A549 (cell line): ENCODE results near the gene LRRC75B.

Experiments used
- CEBPB ChIP-seq, 2 experiments: fragments of >200 bp in 1 of 2; sonication (Bioruptor Twin) in 1 of 2; formaldehyde crosslinking in 1 of 2; IDR thresholded peaks; 2 replicates each; pipeline ENCODE4 v1.6.1; 2012 to 2016
- CTCF ChIP-seq: fragments of >200 bp; sonication (Bioruptor Twin); formaldehyde crosslinking; IDR thresholded peaks from 3 replicates; pipeline ENCODE4 v1.5.1; 2016
- EHF ChIP-seq: fragments of 250-450 bp; sonication (Bioruptor Pico); IDR thresholded peaks from 2 replicates; pipeline ENCODE4 v1.5.0; 2020; ENCODE audit warnings: mild to moderate bottlenecking
- EP300 ChIP-seq, 2 experiments: fragments of >200 bp; sonication (Bioruptor Twin); formaldehyde crosslinking; IDR thresholded peaks; 2 replicates in 1 of 2; 3 replicates in 1 of 2; pipeline ENCODE4 v1.6.1; 2016 to 2017
- FOSL2 ChIP-seq, 2 experiments: fragments of 450-650 bp in 1 of 2; fragments of >200 bp in 1 of 2; sonication (Bioruptor Twin) in 1 of 2; formaldehyde crosslinking; IDR thresholded peaks; 2 replicates each; pipeline versions ENCODE4 v1.5.0 to v1.6.1; 2016 to 2020; ENCODE audit warnings: mild to moderate bottlenecking in 1 of 2, moderate library complexity in 1 of 2
- MYC ChIP-seq: IDR thresholded peaks from 2 replicates; pipeline ENCODE4 v1.6.1; 2012; ENCODE audit warnings: mild to moderate bottlenecking, inconsistent platforms, low read length, improper control_type of control experiment, borderline replicate concordance

- TF ChIP-seq CTCF (no peak), EHF (no peak), FOSL2 (IDR thresholded peaks at IDR 0.05) (no peak), FOSL2 (CRISPR knock-in tag; IDR thresholded peaks at IDR 0.05) (no peak), CEBPB (IDR thresholded peaks at IDR 0.05) (no peak), EP300 (IDR thresholded peaks at IDR 0.05) (no peak), MYC (no peak)
Observed at GRCh38 chr22:24576778-24577177, 16.1 kb downstream of the LRRC75B start.
